PC-3 (cell line): ENCODE data around the gene GATAD2A.

Experiments used
- CTCF ChIP-seq: fragments of 300-600 bp; sonication (generic); conservative IDR thresholded peaks from 2 replicates; pipeline ENCODE4 v1.5.1; 2017; ENCODE audit warnings: antibody characterized with exemption, low read depth, mild to moderate bottlenecking, low read length
- EZH2 ChIP-seq: fragments of 300-600 bp; sonication (generic); IDR thresholded peaks from one replicate; pipeline ENCODE4 v1.6.1; 2017; ENCODE audit warnings: antibody characterized with exemption, mild to moderate bottlenecking, low read length; ENCODE audit not compliant: unreplicated experiment
- EZH2phosphoT487 ChIP-seq: fragments of 300-600 bp; sonication (generic); IDR thresholded peaks from 2 replicates; pipeline ENCODE4 v1.6.1; 2018; ENCODE audit warnings: mild to moderate bottlenecking, antibody characterized with exemption, low read length, borderline replicate concordance

GRCh38 chr19:19447536-19448237 lies 42.2 kb downstream of the GATAD2A start:
- TF ChIP-seq CTCF (no peak), EZH2 (no peak), EZH2phosphoT487 (no peak)
